ACC112 (cell line): ENCODE data around the gene UBE2D3.

Source experiments
- H2AFZ ChIP-seq: fragments of 200-600 bp; sonication (generic); one replicate; pipeline ENCODE4 v1.6.0; 2017; ENCODE audit warnings: antibody characterized with exemption, low read length; ENCODE audit not compliant: unreplicated experiment
- H3K27ac ChIP-seq: fragments of 200-600 bp; sonication (generic); 2 replicates; pipeline ENCODE4 v1.5.1; 2014; ENCODE audit warnings: low read depth, mild to moderate bottlenecking, antibody characterized with exemption, low read length, moderate library complexity
- H3K27me3 ChIP-seq: fragments of 200-600 bp; sonication (generic); 2 replicates; pipeline ENCODE4 v1.6.1; 2014; ENCODE audit warnings: mild to moderate bottlenecking, antibody characterized with exemption, low read length, moderate library complexity, mixed read lengths; ENCODE audit not compliant: insufficient read depth
- H3K36me3 ChIP-seq: fragments of 200-600 bp; sonication (generic); 2 replicates; pipeline ENCODE4 v1.6.1; 2016; ENCODE audit warnings: mild to moderate bottlenecking, antibody characterized with exemption, low read length, moderate library complexity, mixed read lengths; ENCODE audit not compliant: insufficient read depth
- H3K4me1 ChIP-seq: fragments of 200-600 bp; sonication (generic); one replicate; pipeline ENCODE4 v1.6.1; 2016; ENCODE audit warnings: low read length, mixed read lengths; ENCODE audit not compliant: insufficient read depth, unreplicated experiment, control insufficient read depth
- H3K4me3 ChIP-seq: fragments of 200-600 bp; sonication (generic); 2 replicates; pipeline ENCODE4 v1.5.1; 2014; ENCODE audit warnings: mild to moderate bottlenecking, low read depth, low read length
- H3K79me2 ChIP-seq: fragments of 200-600 bp; sonication (generic); one replicate; pipeline ENCODE4 v1.6.0; 2016; ENCODE audit warnings: low read length; ENCODE audit not compliant: control insufficient read depth, unreplicated experiment, insufficient read depth

UBE2D3 gene

DNA sequence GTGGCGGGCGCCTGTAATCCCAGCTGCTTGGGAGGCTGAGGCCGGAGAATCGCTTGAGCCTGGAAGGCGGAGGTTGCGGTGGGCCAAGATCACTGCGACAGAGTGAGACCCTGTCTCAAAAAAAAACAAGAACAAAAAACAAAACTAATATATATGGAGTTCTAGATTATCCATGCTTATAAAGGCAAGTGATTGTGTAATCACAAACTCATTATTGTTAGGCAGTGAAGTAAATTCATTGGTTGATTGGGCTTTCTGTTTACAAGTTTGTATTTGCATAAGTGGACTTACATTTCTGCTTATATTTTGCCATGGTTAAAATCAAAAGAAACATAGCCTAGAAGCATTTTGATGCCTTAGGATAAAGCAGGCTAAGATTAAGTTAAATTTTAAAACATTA, 2.5 kb upstream of the UBE2D3 start:
- Histone ChIP-seq H3K27me3 (no peaks in the 10 kb centered on the region), H3K4me1 (peaks cover 16% of the 10 kb centered on the region), H3K27ac (no peak overlapping the region), H3K36me3 (peaks cover 13% of the 10 kb centered on the region; the same call in 1 of the 2 replicates), H2AFZ (no peak overlapping the region), H3K4me3 (no peak overlapping the region), H3K79me2 (peaks cover 46% of the 10 kb centered on the region)

GRCh38 chr4:102828497-102828808, 1.1 kb upstream of the UBE2D3 start:
- Histone ChIP-seq H3K27me3 (no peaks in the 10 kb centered on the region), H2AFZ (peak overlapping the region; percentile 4), H3K4me1 (peaks cover 20% of the 10 kb centered on the region), H3K36me3 (peaks cover 21% of the 10 kb centered on the region; the same call in 1 of the 2 replicates), H3K79me2 (peaks cover 57% of the 10 kb centered on the region), H3K4me3 (peak overlapping the region; percentile 97), H3K27ac (peak overlapping the region; percentile 99)

DNA sequence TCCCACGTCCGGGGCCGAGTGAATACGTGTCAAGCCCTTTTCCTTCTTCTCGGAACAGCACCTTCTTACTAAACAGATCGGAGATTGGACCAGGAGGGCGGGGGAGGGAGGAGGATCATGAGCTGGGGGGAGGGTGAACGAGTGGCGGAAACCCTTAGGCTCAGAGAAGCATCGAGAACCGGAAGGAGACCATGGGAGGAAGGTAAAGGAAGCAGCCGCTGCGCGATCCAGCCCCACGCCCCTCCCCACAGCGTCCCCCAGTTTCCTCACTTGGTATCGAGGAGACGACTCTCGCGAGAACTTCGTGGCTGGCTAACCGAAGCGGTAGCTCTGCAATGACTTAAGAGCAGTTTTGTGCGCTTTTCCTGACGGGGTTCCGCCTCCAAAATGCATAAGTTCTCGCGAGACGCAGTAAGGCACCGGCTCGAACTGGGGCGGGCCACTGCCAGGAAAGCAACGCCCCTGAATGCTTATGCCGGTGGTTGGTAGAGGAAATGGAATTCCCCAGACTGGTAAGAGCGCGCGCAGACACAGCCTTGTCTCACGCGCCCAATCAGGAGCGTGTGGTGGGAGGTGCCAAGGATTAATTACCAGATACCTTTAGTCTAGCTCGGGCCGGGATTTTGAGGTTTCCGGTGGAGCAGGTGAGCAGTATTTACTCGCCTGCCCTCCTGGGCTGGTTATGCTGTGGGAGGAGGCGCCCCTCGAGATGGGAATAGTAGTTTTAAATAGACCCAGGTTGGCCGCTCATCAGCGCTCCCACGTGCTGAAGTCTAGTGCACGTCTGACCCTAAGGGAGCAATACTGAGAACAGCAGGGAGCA, 534 bp upstream of the UBE2D3 start:
- peak overlapping the region; percentile 99 for H3K27ac ChIP-seq
- peaks cover 22% of the 10 kb centered on the region for H3K4me1 ChIP-seq
- peaks cover 23% of the 10 kb centered on the region; the same call in 1 of the 2 replicates for H3K36me3 ChIP-seq
- peaks cover 62% of the 10 kb centered on the region for H3K79me2 ChIP-seq
- peak overlapping the region; percentile 4 for H2AFZ ChIP-seq
- no peaks in the 10 kb centered on the region for H3K27me3 ChIP-seq
- peak overlapping the region; percentile 97 for H3K4me3 ChIP-seq

DNA sequence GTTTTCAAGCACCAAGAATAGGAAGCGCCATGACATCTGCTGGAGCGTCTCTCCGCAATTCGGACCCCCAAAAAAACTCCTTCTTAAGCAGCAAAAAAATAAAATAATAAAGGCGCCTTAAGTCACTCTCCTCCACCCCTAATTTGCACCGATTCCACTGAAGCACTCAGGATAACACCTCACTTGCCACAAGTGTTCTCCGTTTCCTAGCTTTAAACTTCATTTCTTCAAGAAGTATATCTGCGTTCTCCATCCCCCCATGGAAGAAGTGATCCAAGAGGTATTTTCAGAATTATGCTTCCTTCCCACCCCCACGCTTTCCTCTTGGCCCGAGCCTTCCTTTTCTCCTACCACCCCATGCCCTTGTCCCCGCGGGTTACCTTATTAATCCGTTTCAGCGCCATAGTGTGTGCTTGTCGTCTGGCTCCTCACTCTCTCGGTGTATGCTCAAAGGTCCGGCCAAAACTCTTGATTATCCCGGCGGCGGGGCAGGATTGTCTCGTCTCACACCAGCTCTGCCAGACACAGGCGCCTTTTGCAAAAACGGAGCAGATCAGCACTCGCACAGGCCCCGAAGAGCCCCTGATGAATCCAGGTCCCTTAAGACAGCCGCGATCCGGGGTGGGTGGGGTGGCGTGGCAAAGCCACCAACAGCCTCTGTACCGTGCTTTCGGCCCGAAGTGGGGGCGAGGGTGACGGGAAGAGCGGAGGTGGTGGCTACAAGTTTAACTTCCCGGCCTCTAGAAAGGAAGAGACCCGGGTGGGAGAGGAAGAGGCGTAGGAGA, 1.1 kb downstream of the UBE2D3 start:
- Histone ChIP-seq H3K79me2 (peaks cover 78% of the 10 kb centered on the region), H3K4me3 (peak overlapping the region; percentile 97), H3K27me3 (no peaks in the 10 kb centered on the region), H3K4me1 (peaks cover 37% of the 10 kb centered on the region), H3K36me3 (peaks cover 23% of the 10 kb centered on the region), H2AFZ (no peak overlapping the region), H3K27ac (peak overlapping the region; percentile 99)

- peaks cover 44% of the 10 kb centered on the region for H3K4me1 ChIP-seq
- peak overlapping the region; percentile 29 for H2AFZ ChIP-seq
Observed at GRCh38 chr4:102825261-102826091, 1.9 kb downstream of the UBE2D3 start.

GRCh38 chr4:102824398-102824797, 3.0 kb downstream of the UBE2D3 start:
- Histone ChIP-seq H3K4me3 (peak overlapping the region; percentile 97), H3K27ac (peak overlapping the region; percentile 99), H3K79me2 (peaks cover 85% of the 10 kb centered on the region), H3K27me3 (no peaks in the 10 kb centered on the region), H2AFZ (no peak overlapping the region), H3K36me3 (peaks cover 28% of the 10 kb centered on the region), H3K4me1 (peaks cover 51% of the 10 kb centered on the region)

More at GRCh38 chr4:102825261-102826091, 1.9 kb downstream of the UBE2D3 start:
- Histone ChIP-seq H3K4me3 (peak overlapping the region; percentile 97), H3K27ac (peak overlapping the region; percentile 99), H3K36me3 (peaks cover 23% of the 10 kb centered on the region), H3K27me3 (no peaks in the 10 kb centered on the region), H3K79me2 (peaks cover 83% of the 10 kb centered on the region)

- Histone ChIP-seq H2AFZ (no peak overlapping the region), H3K4me1 (peaks cover 49% of the 10 kb centered on the region), H3K4me3 (peak overlapping the region; percentile 97), H3K36me3 (peaks cover 29% of the 10 kb centered on the region), H3K27ac (peak overlapping the region; percentile 99; the same call in 1 of the 2 replicates), H3K79me2 (peaks cover 84% of the 10 kb centered on the region), H3K27me3 (no peaks in the 10 kb centered on the region)
Observed at GRCh38 chr4:102823897-102824296, 3.5 kb downstream of the UBE2D3 start.

DNA sequence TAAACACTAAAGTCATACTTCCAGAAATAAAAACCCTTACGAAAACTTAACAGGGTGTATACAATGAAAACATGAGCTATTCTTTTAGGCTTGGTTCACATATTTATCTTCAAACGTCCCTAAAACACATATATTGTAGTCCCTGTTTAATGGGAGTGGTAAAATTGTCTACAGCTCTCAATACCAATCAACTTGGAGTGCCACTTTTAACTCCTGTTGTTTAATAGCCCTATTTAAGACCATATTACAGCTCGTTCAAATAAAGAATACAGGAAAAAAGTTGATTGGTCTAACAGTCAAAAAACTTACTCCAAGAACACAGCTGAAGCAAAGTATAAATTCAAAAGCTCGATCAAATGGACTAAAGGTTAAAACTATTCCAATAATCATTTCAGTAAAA, 3.9 kb downstream of the UBE2D3 start:
- H3K27ac ChIP-seq: peak overlapping the region; percentile 99; the same call in 1 of the 2 replicates

GRCh38 chr4:102819588-102820365, 7.6 kb downstream of the UBE2D3 start:
- H2AFZ ChIP-seq: no peak overlapping the region
- H3K27ac ChIP-seq: peak overlapping the region; percentile 26
- H3K36me3 ChIP-seq: peaks cover 19% of the 10 kb centered on the region
- peak overlapping the region; percentile 14; the same call in 1 of the 2 replicates for H3K4me3 ChIP-seq
- H3K4me1 ChIP-seq: peaks cover 82% of the 10 kb centered on the region
- peaks cover 99% of the 10 kb centered on the region for H3K79me2 ChIP-seq
- no peaks in the 10 kb centered on the region for H3K27me3 ChIP-seq

More for the DNA sequence above, 3.9 kb downstream of the UBE2D3 start:
- Histone ChIP-seq H3K36me3 (peaks cover 29% of the 10 kb centered on the region), H2AFZ (no peak overlapping the region), H3K79me2 (peaks cover 84% of the 10 kb centered on the region), H3K27me3 (no peaks in the 10 kb centered on the region), H3K4me3 (peak overlapping the region; percentile 97), H3K4me1 (peaks cover 51% of the 10 kb centered on the region)
